T-cell (primary cell): ENCODE measurements around the gene MMP28. TPM values are rescaled to one million over a fixed set of nuclear protein-coding genes. Genes with fewer than 3 reads are reported as not detected.
A peak's percentile ranks its signal among the peaks of the same experiment; 100 is the strongest.

Source experiments
- ATAC-seq, 4 experiments: fragments of 200-7000 bp in 3 of 4; fragments of 150-1000 bp in 1 of 4; cut with Tn5 transposase; replicated peaks in 1 of 4; 1 replicate in 3 of 4; 2 replicates in 1 of 4; pipeline ENCODE4 v1.10.0; 2021; ENCODE audit warnings: moderate library complexity in 3 of 4, mild to moderate bottlenecking in 2 of 4, moderate number of reproducible peaks in 1 of 4
- CTCF ChIA-PET, 2 donors: fragments of 300-600 bp; sonication (Branson Sonifier 250); formaldehyde crosslinking; loops; one replicate each; lab custom pipeline; 2022; ENCODE audit warnings: antibody characterized with exemption in 2 of 2; lab: Charles Lee
- POLR2A ChIA-PET, 2 donors: fragments of 300-600 bp; sonication (Branson Sonifier 250); formaldehyde crosslinking; loops; one replicate each; lab custom pipeline; 2022; ENCODE audit warnings: antibody characterized with exemption in 2 of 2; lab: Charles Lee
- DNase-seq, 35 experiments: peaks; one replicate each; pipeline versions ENCODE4 v3.0.0 to v3.0.0-alpha.2; 2013 to 2023
- H3K27ac ChIP-seq: one replicate; pipeline ENCODE4 v1.5.1; 2013; ENCODE audit warnings: low read length
- H3K27me3 ChIP-seq, 2 experiments: replicated peaks in 1 of 2; 1 replicate in 1 of 2; 2 replicates in 1 of 2; pipeline versions ENCODE4 v1.6.1 to v1.7.0; 2013; ENCODE audit warnings: low read length in 1 of 2, mixed read lengths in 1 of 2; ENCODE audit not compliant: control insufficient read depth in 2 of 2, insufficient read depth in 2 of 2; ENCODE audit errors: extremely low read depth in 1 of 2
- H3K36me3 ChIP-seq, 2 donors: 1 replicate in 1 of 2; 2 replicates in 1 of 2; pipeline versions ENCODE4 v1.6.1 to v1.7.0; 2013; ENCODE audit warnings: low read length in 1 of 2; ENCODE audit not compliant: control insufficient read depth in 2 of 2, insufficient read depth in 1 of 2; ENCODE audit errors: extremely low read depth in 1 of 2
- H3K4me1 ChIP-seq, 2 experiments: 1 replicate in 1 of 2; 2 replicates in 1 of 2; pipeline versions ENCODE4 v1.6.1 to v1.7.0; 2013; ENCODE audit warnings: low read length in 2 of 2, mixed read lengths in 1 of 2; ENCODE audit not compliant: insufficient read depth in 2 of 2, control insufficient read depth in 1 of 2; ENCODE audit errors: extremely low read depth in 1 of 2
- H3K4me3 ChIP-seq, 2 donors: 1 replicate in 1 of 2; 2 replicates in 1 of 2; pipeline versions ENCODE4 v1.5.1 to v1.7.0; 2013; ENCODE audit warnings: mild to moderate bottlenecking in 2 of 2, low read length in 1 of 2, moderate library complexity in 1 of 2; ENCODE audit not compliant: control insufficient read depth in 1 of 2; ENCODE audit errors: extremely low read depth in 1 of 2
- H3K9me3 ChIP-seq: 2 replicates; pipeline ENCODE4 v1.7.0; 2013
- H3K27ac Mint-ChIP-seq, 2 donors: one replicate each; pipeline ENCODE4 v1.8.0; 2020 to 2021; ENCODE audit warnings: mild to moderate bottlenecking in 2 of 2, mixed read lengths in 2 of 2
- H3K27me3 Mint-ChIP-seq, 2 donors: one replicate each; pipeline ENCODE4 v1.8.0; 2021 to 2022; ENCODE audit warnings: mixed read lengths in 2 of 2
- H3K36me3 Mint-ChIP-seq: one replicate; pipeline ENCODE4 v1.8.0; 2021; ENCODE audit warnings: mixed read lengths
- H3K4me1 Mint-ChIP-seq, 3 donors: one replicate each; pipeline ENCODE4 v1.8.0; 2020 to 2022; ENCODE audit warnings: mixed read lengths in 3 of 3, mild to moderate bottlenecking in 1 of 3
- H3K4me3 Mint-ChIP-seq, 3 donors: one replicate each; pipeline ENCODE4 v1.8.0; 2020 to 2022; ENCODE audit warnings: mild to moderate bottlenecking in 3 of 3, mixed read lengths in 3 of 3, moderate library complexity in 3 of 3
- H3K9me3 Mint-ChIP-seq, 3 donors: one replicate each; pipeline ENCODE4 v1.8.0; 2020 to 2022; ENCODE audit warnings: mixed read lengths in 3 of 3
- WGBS: methylation state at CpG from one replicate; pipeline ENCODE4 v1.1.5; 2013; ENCODE audit warnings: missing lambda C conversion rate; ENCODE audit not compliant: insufficient coverage; 5-methylcytosine and 5-hydroxymethylcytosine counted together
- total RNA-seq, 35 experiments: library from RNA in 6 of 35; stranded (reverse) in 6 of 35; fragments of 120-200 nt in 1 of 35; gene quantifications; one replicate each; pipeline versions ENCODE4 v1.2.1 to v1.2.4 and lab custom pipeline; 2013 to 2026

Gene MMP28
- total RNA-seq, 5 donors from 2014 or later (not counting 1 experiment from before 2014, with no cell fraction given) = 3.4 to 11.4 (median 6.9) TPM

DNA sequence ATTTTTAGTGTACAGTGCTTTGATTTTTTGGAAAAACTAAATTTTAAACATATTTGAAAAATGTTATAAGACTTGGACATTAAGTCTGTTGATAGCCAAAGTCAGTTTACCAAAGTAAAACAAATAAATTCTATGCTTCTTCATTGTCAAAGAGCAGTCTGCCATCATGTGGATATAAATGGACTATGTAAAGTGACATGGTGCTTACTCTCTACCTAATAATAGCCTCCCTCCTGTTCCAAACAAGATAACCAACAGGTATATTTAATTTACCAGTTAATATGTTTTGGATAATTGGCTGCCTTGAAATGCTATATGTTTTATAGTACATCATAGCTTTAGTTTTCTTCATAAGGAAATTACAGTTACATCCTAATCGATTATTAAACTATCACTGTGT, 29.8 kb upstream of the MMP28 start:
- no peaks in the 10 kb centered on the region for H3K27me3 ChIP-seq
- DNase-seq (no peak), ATAC-seq (no peak)
- no peaks in the 10 kb centered on the region for H3K4me1 ChIP-seq
- Mint-ChIP-seq H3K9me3 (no peaks in the 10 kb centered on the region), H3K4me1 (peaks cover 8 to 14% (median 12%) of the 10 kb centered on the region in 3 donors), H3K27me3 (no peaks in the 10 kb centered on the region), H3K36me3 (peaks cover 49% of the 10 kb centered on the region), H3K4me3 (no peak overlapping the region), H3K27ac (no peak overlapping the region)
- ChIA-PET POLR2A (interaction anchor here in 1 of 2 donors (0.6 kb wide), 1 partner anchor 41 kb away, joined by 3 read pairs; no protein-coding TSS in a partner anchor), CTCF (no interaction called here)
- no CpG with 5 or more reads among the region's 1 CpG for WGBS
- H3K9me3 ChIP-seq = no peaks in the 10 kb centered on the region
- peaks cover 8 to 72% of the 10 kb centered on the region in 2 donors for H3K36me3 ChIP-seq
- H3K4me3 ChIP-seq = no peak overlapping the region
- H3K27ac ChIP-seq = no peak overlapping the region

DNA sequence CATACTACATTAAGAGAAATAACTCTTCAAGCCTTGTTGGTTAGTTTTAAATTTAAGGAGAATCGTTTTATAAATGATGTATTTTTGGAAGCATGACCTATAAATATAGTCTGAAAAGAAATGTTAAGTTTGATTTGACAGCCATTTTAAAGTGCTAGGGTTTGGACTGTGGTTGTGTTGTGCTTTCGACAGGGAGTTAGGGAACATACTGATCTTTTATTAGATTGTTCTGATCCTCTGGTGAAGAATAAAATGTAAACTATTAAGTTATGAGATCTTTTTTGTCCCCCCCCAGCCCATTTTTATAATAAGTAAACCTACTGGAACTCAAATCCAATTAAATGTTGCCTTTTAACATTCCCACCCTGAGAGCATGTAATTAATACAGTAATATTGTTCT, 25.9 kb upstream of the MMP28 start:
- Mint-ChIP-seq H3K36me3 (peaks cover 49% of the 10 kb centered on the region), H3K4me1 (peaks cover 30 to 41% (median 36%) of the 10 kb centered on the region in 3 donors), H3K27ac (no peak overlapping the region), H3K4me3 (no peak overlapping the region), H3K27me3 (no peaks in the 10 kb centered on the region), H3K9me3 (no peaks in the 10 kb centered on the region)
- no peaks in the 10 kb centered on the region for H3K27me3 ChIP-seq
- H3K4me3 ChIP-seq = no peak overlapping the region
- ATAC-seq (no peak), DNase-seq (no peak)
- H3K27ac ChIP-seq = no peak overlapping the region
- no peaks in the 10 kb centered on the region for H3K9me3 ChIP-seq
- POLR2A ChIA-PET = no interaction called here
- CTCF ChIA-PET = no interaction called here
- H3K4me1 ChIP-seq = peaks cover 3 to 6% of the 10 kb centered on the region in 2 experiments
- 86% methylated on average over 1 of the region's 2 CpGs for WGBS
- H3K36me3 ChIP-seq = peaks cover 9 to 66% of the 10 kb centered on the region in 2 donors

DNA sequence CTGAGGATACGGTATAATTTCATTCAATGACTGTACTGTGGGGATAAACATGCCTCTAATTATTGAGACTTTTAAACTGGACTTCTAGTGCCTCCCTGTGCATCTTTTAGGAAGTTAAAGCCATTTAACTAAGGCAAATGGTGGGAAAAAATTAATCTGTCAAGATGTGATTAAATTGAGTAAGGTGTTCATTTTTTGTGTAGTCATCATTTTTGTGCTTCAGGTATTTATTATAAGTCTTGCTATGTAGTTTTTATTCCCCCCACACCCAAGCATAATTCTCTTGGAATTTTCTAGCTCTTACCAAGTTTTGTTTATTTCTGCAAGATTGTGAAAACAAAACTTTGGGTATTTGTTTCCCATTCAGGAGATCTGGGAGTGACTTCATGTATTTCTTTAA, 24.0 kb upstream of the MMP28 start:
- Histone ChIP-seq H3K36me3 (peaks cover 9 to 51% of the 10 kb centered on the region in 2 donors), H3K4me1 (peaks cover 3 to 8% of the 10 kb centered on the region in 2 experiments), H3K27ac (no peak overlapping the region), H3K9me3 (no peaks in the 10 kb centered on the region), H3K4me3 (no peak overlapping the region), H3K27me3 (no peaks in the 10 kb centered on the region)
- ChIA-PET CTCF (interaction anchor here (0.8 to 3.0 kb wide), 4 partner anchors 10 to 56 kb away, joined by 3 to 14 read pairs (median 3); partner anchors contain the start of gene TAF15 (in 1 of the 2)), POLR2A (interaction anchor here in 1 of 2 donors (0.5 kb wide), 1 partner anchor 205 kb away, joined by 6 read pairs; no protein-coding TSS in a partner anchor)
- H3K36me3 Mint-ChIP-seq = peaks cover 36% of the 10 kb centered on the region
- no peak for DNase-seq
- no peaks in the 10 kb centered on the region for H3K9me3 Mint-ChIP-seq
- H3K4me1 Mint-ChIP-seq = peaks cover 47 to 59% (median 55%) of the 10 kb centered on the region in 3 donors
- 100% methylated on average over 1 of the region's 1 CpG for WGBS
- no peaks in the 10 kb centered on the region for H3K27me3 Mint-ChIP-seq
- H3K27ac Mint-ChIP-seq = peak overlapping the region in 1 of 2 donors; percentile 55
- ATAC-seq = no peak
- no peak overlapping the region for H3K4me3 Mint-ChIP-seq

DNA sequence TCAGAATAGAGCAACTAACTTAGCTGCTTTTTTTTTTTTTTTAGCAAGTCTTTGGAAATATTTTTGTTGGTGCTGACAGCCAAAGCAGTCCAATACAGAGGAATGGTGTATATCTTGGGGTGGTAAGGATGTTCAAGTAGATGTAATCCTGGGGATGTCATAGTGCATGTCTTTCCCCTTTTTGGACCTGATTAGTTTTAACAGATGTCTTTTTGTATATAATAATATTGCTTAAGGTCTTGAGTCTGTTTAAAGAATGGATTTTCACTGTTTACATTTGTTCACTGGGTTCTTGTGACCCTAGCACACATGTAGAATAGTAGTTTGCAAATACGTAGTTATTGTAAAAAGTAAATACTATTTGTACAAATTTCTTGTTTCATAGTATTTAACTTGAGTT, 21.8 kb upstream of the MMP28 start:
- no peak overlapping the region for H3K27ac ChIP-seq

DNA sequence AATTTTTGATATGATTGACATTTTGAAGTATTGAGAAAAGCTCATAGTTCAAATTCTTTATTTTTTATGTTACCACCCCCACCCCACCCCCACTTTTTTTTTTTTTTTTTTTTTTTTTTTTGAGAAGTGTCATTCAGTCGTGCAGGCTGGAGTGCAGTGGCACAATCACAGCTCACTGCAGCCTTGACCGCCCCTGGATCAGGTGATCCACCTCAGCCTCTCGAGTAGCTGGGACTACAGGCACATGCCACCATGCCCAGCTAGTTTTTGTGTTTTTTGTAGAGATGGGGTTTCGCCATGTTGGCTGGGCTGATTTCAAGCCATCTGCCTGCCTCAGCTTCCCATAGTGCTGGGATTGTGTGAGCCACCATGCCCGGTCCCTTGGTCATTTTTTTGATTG, 21.3 kb upstream of the MMP28 start:
- ChIA-PET CTCF (interaction anchor here (0.6 to 1.7 kb wide), 10 partner anchors 8 to 730 kb away, joined by 3 to 9 read pairs (median 5); partner anchors contain the start of gene TAF15 (in 1 of the 2)), POLR2A (interaction anchor here (0.6 to 0.7 kb wide), 6 partner anchors 8 to 77 kb away, joined by 3 to 11 read pairs (median 6); no protein-coding TSS in a partner anchor)
- Mint-ChIP-seq H3K4me3 (no peak overlapping the region), H3K27me3 (no peaks in the 10 kb centered on the region), H3K4me1 (peaks cover 64 to 73% (median 73%) of the 10 kb centered on the region in 3 donors), H3K36me3 (peaks cover 28% of the 10 kb centered on the region), H3K9me3 (no peaks in the 10 kb centered on the region), H3K27ac (no peak overlapping the region)
- 92% methylated on average over 3 of the region's 5 CpGs for WGBS
- Histone ChIP-seq H3K27ac (no peak overlapping the region), H3K27me3 (no peaks in the 10 kb centered on the region), H3K4me1 (peaks cover 6 to 15% of the 10 kb centered on the region in 2 experiments), H3K9me3 (no peaks in the 10 kb centered on the region), H3K4me3 (no peak overlapping the region), H3K36me3 (peaks cover 3 to 27% of the 10 kb centered on the region in 2 donors)
- DNase-seq (no peak), ATAC-seq (no peak)

More for the DNA sequence above, 21.8 kb upstream of the MMP28 start:
- no peaks in the 10 kb centered on the region for H3K27me3 Mint-ChIP-seq
- Histone ChIP-seq H3K9me3 (no peaks in the 10 kb centered on the region), H3K27me3 (no peaks in the 10 kb centered on the region), H3K36me3 (peaks cover 3 to 29% of the 10 kb centered on the region in 2 donors), H3K4me1 (peaks cover 3 to 13% of the 10 kb centered on the region in 2 experiments), H3K4me3 (no peak overlapping the region)
- ChIA-PET CTCF (interaction anchor here (0.6 to 1.7 kb wide), 6 partner anchors 8 to 729 kb away, joined by 4 to 9 read pairs (median 6); partner anchors contain the start of gene TAF15 (in 1 of the 2)), POLR2A (interaction anchor here (0.6 to 0.7 kb wide), 3 partner anchors 9 to 59 kb away, joined by 3 to 4 read pairs (median 3); no protein-coding TSS in a partner anchor)
- no CpG with 5 or more reads among the region's 1 CpG for WGBS
- H3K27ac Mint-ChIP-seq = no peak overlapping the region
- peaks cover 59 to 69% (median 68%) of the 10 kb centered on the region in 3 donors for H3K4me1 Mint-ChIP-seq
- ATAC-seq = no peak
- no peak for DNase-seq
- no peaks in the 10 kb centered on the region for H3K9me3 Mint-ChIP-seq
- no peak overlapping the region for H3K4me3 Mint-ChIP-seq
- peaks cover 28% of the 10 kb centered on the region for H3K36me3 Mint-ChIP-seq

DNA sequence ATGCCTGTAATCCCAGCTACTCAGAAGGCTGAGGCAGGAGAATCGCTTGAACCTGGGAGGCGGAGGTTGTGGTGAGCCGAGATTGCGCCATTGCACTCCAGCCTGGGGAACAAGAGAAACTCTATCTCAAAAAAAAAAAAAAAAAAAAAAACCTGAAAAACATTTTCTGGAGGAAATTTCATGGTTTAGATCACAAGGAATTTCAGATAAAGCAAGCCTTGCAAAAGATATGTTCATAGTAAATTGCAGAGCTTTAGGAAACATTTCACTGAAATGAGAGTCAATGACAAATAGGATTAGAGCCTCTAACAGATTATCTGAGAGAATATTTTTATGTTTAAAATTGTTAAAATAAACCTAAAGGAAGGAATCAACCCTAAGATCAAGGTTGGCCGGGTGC, 17.0 kb upstream of the MMP28 start:
- Mint-ChIP-seq H3K27me3 (no peaks in the 10 kb centered on the region), H3K27ac (no peak overlapping the region), H3K4me1 (peaks cover 77 to 84% (median 77%) of the 10 kb centered on the region in 3 donors), H3K4me3 (peak overlapping the region in 1 of 3 donors; percentile 22), H3K9me3 (no peaks in the 10 kb centered on the region), H3K36me3 (peaks cover 10% of the 10 kb centered on the region)
- DNase-seq (no peak), ATAC-seq (no peak)
- H3K9me3 ChIP-seq = no peaks in the 10 kb centered on the region
- ChIA-PET POLR2A (interaction anchor here in 1 of 2 donors (0.6 kb wide), 1 partner anchor 769 kb away, joined by 3 read pairs; no protein-coding TSS in a partner anchor), CTCF (interaction anchor here in 1 of 2 donors (0.7 to 1.5 kb wide), 2 partner anchors 38 to 48 kb away, joined by 4 to 7 read pairs; no protein-coding TSS in a partner anchor)
- H3K4me3 ChIP-seq = no peak overlapping the region
- WGBS = no CpG with 5 or more reads among the region's 5 CpGs
- H3K27ac ChIP-seq = no peak overlapping the region
- H3K36me3 ChIP-seq = peaks cover 0 to 6% of the 10 kb centered on the region in 2 donors
- peaks cover 24 to 33% of the 10 kb centered on the region in 2 experiments for H3K4me1 ChIP-seq
- no peaks in the 10 kb centered on the region for H3K27me3 ChIP-seq
